ENCODE data around the gene EMID1.

GRCh38 chr22:29155966-29156365 is 49.7 kb upstream of the EMID1 start:
- no peak for TF ChIP-seq CTCF (conservative IDR thresholded peaks at IDR 0.05; ENCODE audit: low read length)
- TF ChIP-seq EZH2phosphoT487 (IDR thresholded peaks at IDR 0.05; ENCODE audit: borderline replicate concordance, low read depth, low read length) = no peak
